WTC11 (cell line): ENCODE measurements around the gene TPK1.

Experiments used
- FOXJ3 ChIP-seq: sonication (generic); formaldehyde crosslinking; IDR thresholded peaks from 2 replicates; pipeline ENCODE4 v1.9.0; 2021; ENCODE audit warnings: missing genetic modification reagents, mild to moderate bottlenecking, borderline replicate concordance
- GABPB1 ChIP-seq: sonication (generic); formaldehyde crosslinking; IDR thresholded peaks from 2 replicates; pipeline ENCODE4 v1.8.1; 2023; ENCODE audit warnings: mild to moderate bottlenecking, missing genetic modification reagents
- JUN ChIP-seq: sonication (generic); formaldehyde crosslinking; IDR thresholded peaks from 2 replicates; pipeline ENCODE4 v1.8.0; 2023; ENCODE audit warnings: mild to moderate bottlenecking, missing genetic modification reagents
- NR3C1 ChIP-seq: sonication (generic); formaldehyde crosslinking; conservative IDR thresholded peaks from 2 replicates; pipeline ENCODE4 v1.8.1; 2023; ENCODE audit warnings: low read depth, mild to moderate bottlenecking, missing genetic modification reagents
- PRDM15 ChIP-seq: sonication (generic); formaldehyde crosslinking; IDR thresholded peaks from 2 replicates; pipeline ENCODE4 v1.8.0; 2022; ENCODE audit warnings: missing genetic modification reagents
- TF ChIP-seq, protein P1 (sequence below): fragments of 200-600 bp; IDR thresholded peaks from 2 replicates; pipeline ENCODE4 v1.8.0; 2022; ENCODE audit warnings: antibody characterized with exemption

DNA sequence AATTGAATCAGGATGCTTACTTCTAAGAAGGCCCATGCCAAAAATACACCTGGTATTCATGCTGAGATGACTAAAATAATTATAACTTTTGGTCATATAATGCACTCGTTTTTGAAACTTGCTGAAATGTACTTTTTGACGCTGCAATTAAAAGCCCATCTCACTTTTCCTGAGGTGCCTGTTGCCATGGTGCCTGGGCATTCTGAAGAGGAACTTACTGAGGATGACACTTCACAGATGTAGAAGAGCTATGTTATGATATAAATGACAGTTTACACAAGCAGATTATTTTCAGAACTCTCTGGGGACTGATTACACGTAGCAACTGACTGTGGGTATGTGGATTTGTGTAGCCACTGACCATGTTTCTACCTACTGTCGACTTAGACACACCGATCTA, 182.4 kb downstream of the TPK1 start:
- TF ChIP-seq, protein P1, sequence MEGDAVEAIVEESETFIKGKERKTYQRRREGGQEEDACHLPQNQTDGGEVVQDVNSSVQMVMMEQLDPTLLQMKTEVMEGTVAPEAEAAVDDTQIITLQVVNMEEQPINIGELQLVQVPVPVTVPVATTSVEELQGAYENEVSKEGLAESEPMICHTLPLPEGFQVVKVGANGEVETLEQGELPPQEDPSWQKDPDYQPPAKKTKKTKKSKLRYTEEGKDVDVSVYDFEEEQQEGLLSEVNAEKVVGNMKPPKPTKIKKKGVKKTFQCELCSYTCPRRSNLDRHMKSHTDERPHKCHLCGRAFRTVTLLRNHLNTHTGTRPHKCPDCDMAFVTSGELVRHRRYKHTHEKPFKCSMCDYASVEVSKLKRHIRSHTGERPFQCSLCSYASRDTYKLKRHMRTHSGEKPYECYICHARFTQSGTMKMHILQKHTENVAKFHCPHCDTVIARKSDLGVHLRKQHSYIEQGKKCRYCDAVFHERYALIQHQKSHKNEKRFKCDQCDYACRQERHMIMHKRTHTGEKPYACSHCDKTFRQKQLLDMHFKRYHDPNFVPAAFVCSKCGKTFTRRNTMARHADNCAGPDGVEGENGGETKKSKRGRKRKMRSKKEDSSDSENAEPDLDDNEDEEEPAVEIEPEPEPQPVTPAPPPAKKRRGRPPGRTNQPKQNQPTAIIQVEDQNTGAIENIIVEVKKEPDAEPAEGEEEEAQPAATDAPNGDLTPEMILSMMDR = no peak
- TF ChIP-seq PRDM15 (CRISPR knock-in tag) = no peak
- no peak for TF ChIP-seq FOXJ3
- no peak for TF ChIP-seq GABPB1 (CRISPR knock-in tag)
- no peak for TF ChIP-seq NR3C1 (CRISPR knock-in tag)
- TF ChIP-seq JUN = no peak
